Caco-2 (cell line): ENCODE results near the gene SLC35F5. TPM values are rescaled to one million over a fixed set of nuclear protein-coding genes. Genes with fewer than 3 reads are reported as not detected.
"Not testable (repeated sequence)": the region's sequence is repeated elsewhere in the genome, so short reads cannot be mapped to it uniquely, and the experiment has no call there.

ENCODE experiments used
- BruUV-seq: library from RNA; stranded (reverse); fragments of 400-500 nt; replicated peaks from 2 replicates; lab custom pipeline; 2021; lab: Mats Ljungman, UMichigan
- CTCF ChIA-PET: fragments of 300-600 bp; sonication (Branson Sonifier 250); formaldehyde crosslinking; loops from one replicate; lab custom pipeline; 2022; ENCODE audit warnings: antibody characterized with exemption; lab: Charles Lee
- POLR2A ChIA-PET: fragments of 300-600 bp; sonication (Branson Sonifier 250); formaldehyde crosslinking; loops from one replicate; lab custom pipeline; 2022; ENCODE audit warnings: antibody characterized with exemption; lab: Charles Lee
- DNase-seq, 2 experiments: peaks; one replicate each; pipeline versions ENCODE4 v3.0.0 to v3.0.0-alpha.2; 2020 to 2022
- H3K27me3 ChIP-seq: replicated peaks from 2 replicates; pipeline ENCODE4 v1.6.0; 2011; ENCODE audit warnings: low read length; ENCODE audit not compliant: control insufficient read depth, insufficient read depth
- H3K36me3 ChIP-seq: 2 replicates; pipeline ENCODE4 v1.5.1; 2011; ENCODE audit warnings: low read length; ENCODE audit not compliant: control insufficient read depth, insufficient read depth
- H3K4me1 ChIP-seq: fragments of 250-450 bp; sonication (Bioruptor Pico); 2 replicates; pipeline ENCODE4 v1.5.1; 2020; ENCODE audit warnings: mild to moderate bottlenecking
- H3K4me3 ChIP-seq: 2 replicates; pipeline ENCODE4 v1.5.1; 2011; ENCODE audit warnings: low read depth, mild to moderate bottlenecking, control low read depth, low read length
- H3K9me3 ChIP-seq: fragments of 250-450 bp; sonication (Bioruptor Pico); 2 replicates; pipeline ENCODE4 v1.5.1; 2020; ENCODE audit warnings: mild to moderate bottlenecking, moderate library complexity
- H3K27ac Mint-ChIP-seq: one replicate; pipeline ENCODE4 v1.8.0; 2022; ENCODE audit warnings: mixed read lengths; ENCODE audit not compliant: unreplicated experiment
- H3K27me3 Mint-ChIP-seq: one replicate; pipeline ENCODE4 v1.8.0; 2022; ENCODE audit warnings: mixed read lengths; ENCODE audit not compliant: insufficient read depth, unreplicated experiment
- H3K36me3 Mint-ChIP-seq: one replicate; pipeline ENCODE4 v1.8.0; 2022; ENCODE audit warnings: mild to moderate bottlenecking, mixed read lengths; ENCODE audit not compliant: insufficient read depth, unreplicated experiment
- H3K4me1 Mint-ChIP-seq: one replicate; pipeline ENCODE4 v1.8.0; 2022; ENCODE audit warnings: low read depth, mixed read lengths; ENCODE audit not compliant: unreplicated experiment
- H3K4me3 Mint-ChIP-seq: one replicate; pipeline ENCODE4 v1.8.0; 2022; ENCODE audit warnings: mild to moderate bottlenecking, moderate library complexity, mixed read lengths; ENCODE audit not compliant: unreplicated experiment
- H3K9me3 Mint-ChIP-seq: one replicate; pipeline ENCODE4 v1.8.0; 2022; ENCODE audit warnings: mixed read lengths; ENCODE audit not compliant: unreplicated experiment
- CTCF ChIP-seq, 2 experiments: fragments of 200-600 bp in 1 of 2; IDR thresholded peaks; 1 replicate in 1 of 2; 2 replicates in 1 of 2; pipeline versions ENCODE4 v1.5.1 to v1.8.0; 2011 to 2022; ENCODE audit warnings: antibody characterized with exemption in 1 of 2, control low read depth in 1 of 2, inconsistent platforms in 1 of 2, low read depth in 1 of 2, low read length in 1 of 2, mild to moderate bottlenecking in 1 of 2, moderate library complexity in 1 of 2; ENCODE audit not compliant: insufficient read depth in 1 of 2, severe bottlenecking in 1 of 2, unreplicated experiment in 1 of 2
- intact Hi-C: fragments of 100-400 bp; cut with micrococcal nuclease; formaldehyde crosslinking; loops from one replicate; pipeline ENCODE4 v1.10.0; 2022; ENCODE audit not compliant: unreplicated experiment
- total RNA-seq: library from RNA; stranded (reverse); gene quantifications from 2 replicates; pipeline ENCODE4 v1.2.3, GENCODE V29; 2022

The SLC35F5 gene
- total RNA-seq, 1 experiment from 2014 or later, result 149 TPM

DNA sequence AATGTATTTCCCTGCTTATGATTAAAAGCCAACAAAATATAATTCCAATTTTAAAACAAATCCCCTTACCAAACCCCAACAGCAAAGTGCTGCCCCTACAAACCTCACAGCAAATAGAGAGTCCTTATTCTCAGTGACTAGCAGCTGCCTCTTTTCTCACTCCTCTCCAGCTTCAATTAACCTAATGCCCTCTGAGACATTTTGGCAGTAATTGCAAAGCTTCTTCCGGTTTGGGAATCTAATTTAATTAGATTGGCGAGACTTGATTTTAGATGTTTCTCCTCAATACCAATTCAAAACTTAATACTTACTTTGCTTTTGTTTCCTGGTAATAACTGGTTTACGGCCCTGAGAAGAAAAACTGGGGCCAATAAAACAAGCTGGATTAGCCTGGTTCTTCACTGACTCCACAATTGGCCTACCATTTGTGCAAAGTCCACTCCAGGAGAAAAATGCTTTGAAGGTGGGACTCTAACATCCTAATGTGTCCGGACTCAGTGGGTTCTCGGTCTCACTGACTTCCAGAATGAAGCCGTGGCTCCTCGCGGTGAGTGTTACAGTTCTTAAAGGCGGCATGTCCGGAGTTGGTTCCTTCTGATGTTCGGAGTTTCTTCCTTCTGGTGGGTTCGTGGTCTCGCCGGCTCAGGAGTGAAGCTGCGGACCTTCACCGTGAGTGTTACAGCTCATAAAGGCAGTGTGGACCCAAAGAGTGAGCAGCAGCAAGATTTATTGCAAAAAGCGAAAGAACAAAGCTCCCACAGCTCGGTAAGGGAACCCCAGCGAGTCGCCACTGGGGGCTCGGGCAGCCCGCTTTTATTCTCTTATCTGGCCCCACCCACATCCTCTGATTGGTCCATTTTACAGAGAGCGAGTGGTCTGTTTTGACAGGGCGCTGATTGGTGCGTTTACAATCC is 52.8 kb downstream of the SLC35F5 start:
- peaks cover 23% of the 10 kb centered on the region for H3K36me3 Mint-ChIP-seq
- intact Hi-C loops, result no loop called here
- H3K27me3 ChIP-seq, result no peaks in the 10 kb centered on the region
- TSS peak; percentile 25 for BruUV-seq
- ChIA-PET CTCF (interaction anchor here (1.0 kb wide), 1 partner anchor 100 kb away, joined by 4 read pairs; no protein-coding TSS in a partner anchor), POLR2A (interaction anchor here (1.0 kb wide), 1 partner anchor 22 kb away, joined by 3 read pairs; no protein-coding TSS in a partner anchor)
- DNase-seq, result peak; percentile 38 to 52
- peaks cover 16% of the 10 kb centered on the region for H3K4me1 Mint-ChIP-seq
- TF ChIP-seq CTCF (IDR thresholded peaks at IDR 0.05; ENCODE audit: insufficient read depth in 1 of 2, low read depth in 1 of 2, low read length in 1 of 2, severe bottlenecking in 1 of 2, unreplicated experiment in 1 of 2), result no peak
- peak overlapping the region; percentile 29 for H3K27ac Mint-ChIP-seq
- no peak overlapping the region for H3K4me3 ChIP-seq
- no peaks in the 10 kb centered on the region for H3K9me3 ChIP-seq
- H3K27me3 Mint-ChIP-seq, result no peaks in the 10 kb centered on the region
- H3K4me1 ChIP-seq, result peaks cover 14% of the 10 kb centered on the region
- no peaks in the 10 kb centered on the region; the same call in 1 of the 2 replicates for H3K36me3 ChIP-seq
- no peaks in the 10 kb centered on the region for H3K9me3 Mint-ChIP-seq
- no peak overlapping the region for H3K4me3 Mint-ChIP-seq

GRCh38 chr2:113700186-113700841 is 56.1 kb downstream of the SLC35F5 start:
- peak in 1 of 2 experiments; percentile 18 for TF ChIP-seq CTCF (IDR thresholded peaks at IDR 0.05; ENCODE audit: insufficient read depth in 1 of 2, low read depth in 1 of 2, low read length in 1 of 2, severe bottlenecking in 1 of 2, unreplicated experiment in 1 of 2)
- no peaks in the 10 kb centered on the region for H3K27me3 ChIP-seq
- no TSS peak for BruUV-seq
- peaks cover 14% of the 10 kb centered on the region for H3K4me1 ChIP-seq
- POLR2A ChIA-PET, result no interaction called here
- H3K27ac Mint-ChIP-seq, result no peak overlapping the region
- H3K36me3 Mint-ChIP-seq, result peaks cover 16% of the 10 kb centered on the region
- no peak overlapping the region for H3K4me3 Mint-ChIP-seq
- no peaks in the 10 kb centered on the region for H3K36me3 ChIP-seq
- peaks cover 16% of the 10 kb centered on the region for H3K4me1 Mint-ChIP-seq
- CTCF ChIA-PET, result interaction anchor here (0.5 to 1.0 kb wide), 3 partner anchors 57 to 99 kb away, joined by 4 to 6 read pairs (median 4); no protein-coding TSS in a partner anchor
- H3K27me3 Mint-ChIP-seq, result no peaks in the 10 kb centered on the region
- H3K9me3 Mint-ChIP-seq, result no peaks in the 10 kb centered on the region
- intact Hi-C loops, result no loop called here
- no peaks in the 10 kb centered on the region for H3K9me3 ChIP-seq
- DNase-seq, result peak in 1 of 2 experiments; percentile 43
- H3K4me3 ChIP-seq, result no peak overlapping the region

- POLR2A ChIA-PET, result no interaction called here
- no peaks in the 10 kb centered on the region for H3K27me3 ChIP-seq
- no TSS peak for BruUV-seq
- H3K4me3 Mint-ChIP-seq, result no peak overlapping the region
- TF ChIP-seq CTCF (IDR thresholded peaks at IDR 0.05; ENCODE audit: insufficient read depth in 1 of 2, low read depth in 1 of 2, low read length in 1 of 2, severe bottlenecking in 1 of 2, unreplicated experiment in 1 of 2), result no peak
- intact Hi-C loops, result no loop called here
- H3K27me3 Mint-ChIP-seq, result no peaks in the 10 kb centered on the region
- DNase-seq, result no peak
- H3K36me3 ChIP-seq, result no peaks in the 10 kb centered on the region
- no peak overlapping the region for H3K4me3 ChIP-seq
- CTCF ChIA-PET, result no interaction called here
- peaks cover 5% of the 10 kb centered on the region for H3K36me3 Mint-ChIP-seq
- peaks cover 10% of the 10 kb centered on the region for H3K4me1 ChIP-seq
- H3K27ac Mint-ChIP-seq, result no peak overlapping the region
- H3K9me3 ChIP-seq, result no peaks in the 10 kb centered on the region
- no peaks in the 10 kb centered on the region for H3K9me3 Mint-ChIP-seq
- H3K4me1 Mint-ChIP-seq, result peaks cover 16% of the 10 kb centered on the region
These were observed 57.5 kb downstream of the SLC35F5 start for GRCh38 chr2:113698892-113699447.

- H3K4me3 ChIP-seq, H3K27ac Mint-ChIP-seq, H3K27me3 ChIP-seq, H3K27me3 Mint-ChIP-seq, H3K4me1 ChIP-seq, intact Hi-C loops, POLR2A ChIA-PET, H3K9me3 Mint-ChIP-seq, H3K4me3 Mint-ChIP-seq, DNase-seq, H3K9me3 ChIP-seq, CTCF ChIA-PET, H3K36me3 ChIP-seq, H3K36me3 Mint-ChIP-seq, BruUV-seq: not testable (repeated sequence)
- H3K4me1 Mint-ChIP-seq, result peaks cover 12% of the 10 kb centered on the region
These were observed 58.2 kb downstream of the SLC35F5 start for GRCh38 chr2:113698251-113698650.
